Epidermal melanocyte (primary cell): ENCODE measurements around the gene GALNT2.

Experiments used
- DNase-seq: peaks from one replicate; pipeline ENCODE4 v3.0.0; 2011; ENCODE audit warnings: low spot score; ENCODE audit not compliant: insufficient read length

The GALNT2 gene

GRCh38 chr1:230128569-230129285 lies 61.7 kb downstream of the GALNT2 start:
- DNase-seq, result no peak

GRCh38 chr1:230129341-230129740 lies 62.3 kb downstream of the GALNT2 start:
- no peak for DNase-seq

GRCh38 chr1:230130172-230130944 lies 63.3 kb downstream of the GALNT2 start:
- no peak for DNase-seq

GRCh38 chr1:230131457-230131856 lies 64.4 kb downstream of the GALNT2 start:
- DNase-seq, result no peak

GRCh38 chr1:230132758-230133157 lies 65.7 kb downstream of the GALNT2 start:
- no peak for DNase-seq

- DNase-seq, result no peak
Observed at GRCh38 chr1:230135726-230136125, 68.7 kb downstream of the GALNT2 start.

GRCh38 chr1:230136453-230137336 lies 69.7 kb downstream of the GALNT2 start:
- no peak for DNase-seq

- no peak for DNase-seq
Observed at GRCh38 chr1:230137337-230137815, 70.3 kb downstream of the GALNT2 start.

- DNase-seq, result no peak
Observed at GRCh38 chr1:230138561-230139239, 71.7 kb downstream of the GALNT2 start.

GRCh38 chr1:230139315-230139714 lies 72.3 kb downstream of the GALNT2 start:
- no peak for DNase-seq

- DNase-seq, result no peak
Observed at GRCh38 chr1:230139741-230140140, 72.7 kb downstream of the GALNT2 start.

GRCh38 chr1:230140221-230141020 lies 73.4 kb downstream of the GALNT2 start:
- no peak for DNase-seq

- no peak for DNase-seq
Observed at GRCh38 chr1:230141021-230141648, 74.1 kb downstream of the GALNT2 start.

- no peak for DNase-seq
Observed at GRCh38 chr1:230141797-230142607, 75.0 kb downstream of the GALNT2 start.

- no peak for DNase-seq
Observed at GRCh38 chr1:230142608-230143210, 75.7 kb downstream of the GALNT2 start.

GRCh38 chr1:230143534-230143933 lies 76.5 kb downstream of the GALNT2 start:
- DNase-seq, result no peak

- DNase-seq, result no peak
Observed at GRCh38 chr1:230144010-230144614, 77.1 kb downstream of the GALNT2 start.
